SKM-1 treated with dmso at 0.1 percent for 144 hours (cell line): ENCODE measurements around the gene SMYD3.
"Not testable (repeated sequence)": the region's sequence is repeated elsewhere in the genome, so short reads cannot be mapped to it uniquely, and the experiment has no call there.

Source experiments
- DNase-seq: peaks from one replicate; lab custom pipeline; 2025; ENCODE audit not compliant: unreplicated experiment; lab: John Stamatoyannopoulos, UW

SMYD3 gene

DNA sequence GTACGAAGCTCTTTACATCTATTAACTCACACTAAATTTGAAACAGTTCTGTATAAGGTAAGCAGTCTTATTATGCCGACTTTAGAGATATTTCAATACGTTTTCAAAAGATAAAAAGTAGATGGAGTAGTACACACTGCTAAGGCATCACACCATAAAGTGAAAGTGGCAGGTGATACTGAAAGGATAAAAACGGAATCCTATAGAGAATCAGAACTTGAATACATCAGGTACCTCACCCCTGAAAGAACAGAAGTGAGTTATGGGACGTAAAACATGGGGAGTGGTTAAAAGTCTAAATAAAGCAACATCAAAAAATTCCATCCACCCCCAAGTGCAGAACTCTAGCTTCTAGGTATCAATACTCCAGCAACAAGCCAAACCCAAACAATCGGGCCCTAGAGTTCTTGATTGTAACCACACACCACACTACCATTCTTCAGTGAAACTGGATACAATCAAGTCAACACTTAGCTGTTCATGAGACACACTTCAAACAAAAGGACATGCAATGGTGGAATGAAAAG, 142.6 kb downstream of the SMYD3 start:
- no peak for DNase-seq

DNA sequence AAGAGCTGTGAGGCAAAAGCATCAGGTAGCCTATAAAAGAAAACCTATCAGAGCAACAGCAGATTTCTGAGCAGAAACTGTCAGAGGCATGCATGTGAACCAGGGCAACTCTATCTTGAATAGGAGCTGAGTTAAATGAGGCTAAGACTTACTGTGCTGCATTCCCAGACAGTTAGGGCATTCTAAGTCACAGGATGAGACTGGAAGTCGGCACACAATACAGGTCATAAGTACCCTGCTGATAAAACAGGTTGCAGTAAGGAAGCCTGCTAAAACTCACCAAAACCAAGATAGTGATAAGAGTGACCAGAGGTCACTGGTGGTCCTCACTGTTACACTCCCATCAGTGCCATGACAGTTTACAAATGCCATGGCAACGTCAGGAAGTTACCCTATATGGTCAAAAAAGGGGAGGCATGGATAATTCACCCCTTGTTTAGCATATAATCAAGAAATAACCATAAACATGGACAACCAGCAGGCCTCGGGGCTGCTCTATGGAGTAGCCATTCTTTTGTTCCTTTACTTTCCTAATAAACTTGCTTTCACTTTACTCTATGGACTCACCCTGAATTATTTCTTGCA, 150.0 kb downstream of the SMYD3 start:
- DNase-seq, result not testable (repeated sequence)

DNA sequence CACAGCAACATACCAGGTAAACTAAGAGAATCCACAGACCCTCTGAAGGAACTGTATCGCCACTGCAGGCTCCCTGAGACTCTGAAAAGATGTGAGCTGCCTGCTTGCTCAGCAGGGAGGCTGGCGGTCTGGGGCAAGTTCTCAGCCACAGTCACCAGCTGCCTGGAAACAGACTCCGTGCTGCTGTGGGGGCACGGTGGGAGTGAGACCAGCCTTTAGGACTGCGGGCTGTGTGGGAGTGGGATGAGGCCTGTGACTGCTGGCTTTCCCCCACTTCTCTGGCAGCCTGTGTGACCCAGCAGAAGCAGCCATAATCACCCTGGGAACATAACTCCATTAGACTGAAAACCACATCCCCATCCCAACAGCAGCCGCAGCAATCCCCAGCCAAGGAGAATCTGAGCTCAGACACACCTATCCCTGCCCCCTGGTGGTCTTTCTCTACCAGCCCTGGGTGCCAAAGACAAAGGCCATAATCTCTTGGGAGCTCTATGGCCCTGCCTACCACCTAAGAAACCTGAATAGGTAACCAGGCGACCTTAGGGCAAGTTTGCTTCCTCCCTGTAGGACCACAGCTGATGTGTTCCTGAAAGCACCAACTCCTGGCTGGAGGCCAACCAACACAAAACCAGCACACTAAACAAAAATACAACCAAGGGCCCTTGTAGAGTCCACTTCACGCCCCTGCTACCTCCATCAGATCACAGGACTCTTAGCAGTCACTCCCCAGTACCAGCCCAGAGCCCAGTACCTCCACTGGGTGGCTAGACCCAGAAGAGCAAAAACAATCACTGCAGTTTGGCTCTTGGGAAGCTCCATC, 151.5 kb downstream of the SMYD3 start:
- DNase-seq, result no peak

DNA sequence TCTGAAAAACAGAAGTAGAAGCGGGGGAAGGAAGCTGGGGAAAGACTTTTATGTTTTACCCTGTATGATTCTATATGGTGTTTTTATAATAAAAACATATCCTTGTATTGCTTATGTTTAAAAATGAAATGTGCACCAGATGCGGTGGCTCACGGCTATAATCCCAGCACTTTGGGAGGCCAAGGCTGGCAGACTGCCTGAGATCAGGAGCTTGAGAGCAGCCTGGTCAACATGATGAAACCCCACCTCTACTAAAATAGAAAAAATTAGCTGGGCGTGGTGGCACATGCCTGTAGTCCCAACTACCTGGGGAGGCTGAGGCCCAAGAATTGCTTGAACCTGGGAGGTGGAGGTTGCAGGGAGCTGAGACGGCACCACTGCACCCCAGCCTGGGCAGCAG, 155.4 kb downstream of the SMYD3 start:
- no peak for DNase-seq

DNA sequence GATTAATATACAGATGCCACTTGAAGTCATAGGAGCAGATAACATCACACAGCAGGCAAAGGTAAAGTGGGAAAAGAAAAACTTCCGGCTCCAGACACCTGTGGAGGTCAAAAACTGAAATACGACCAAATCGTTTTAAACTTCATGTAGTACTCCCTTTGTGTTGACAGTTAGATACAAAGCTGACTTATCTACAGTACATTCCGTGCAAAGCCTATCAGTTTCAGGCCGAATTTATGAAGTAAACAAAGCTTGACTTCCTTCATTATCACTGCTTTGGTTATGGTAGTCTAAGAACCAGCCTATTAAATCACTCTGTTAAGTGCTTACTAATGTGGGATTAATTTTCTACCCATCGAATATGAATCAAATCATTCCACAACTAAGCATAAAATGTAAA, 156.3 kb downstream of the SMYD3 start:
- no peak for DNase-seq

DNA sequence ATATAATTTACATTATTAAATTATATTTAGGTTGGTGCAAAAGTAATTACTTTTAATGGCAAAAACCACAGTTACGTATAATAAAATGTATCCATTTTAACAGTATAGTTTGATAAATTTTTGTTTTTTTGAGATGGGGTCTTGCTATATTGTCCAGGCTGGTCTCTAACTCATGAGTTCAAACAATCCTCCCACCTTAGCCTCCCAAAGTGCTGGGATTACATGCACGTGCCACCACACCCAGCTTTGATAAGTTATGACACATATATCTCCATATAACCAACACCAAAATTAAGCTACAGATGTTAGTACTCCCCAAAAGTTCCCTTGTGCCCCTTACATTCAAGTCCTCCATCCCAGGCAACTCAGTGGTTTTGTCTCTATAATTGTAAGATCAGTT, 163.1 kb downstream of the SMYD3 start:
- DNase-seq, result no peak

DNA sequence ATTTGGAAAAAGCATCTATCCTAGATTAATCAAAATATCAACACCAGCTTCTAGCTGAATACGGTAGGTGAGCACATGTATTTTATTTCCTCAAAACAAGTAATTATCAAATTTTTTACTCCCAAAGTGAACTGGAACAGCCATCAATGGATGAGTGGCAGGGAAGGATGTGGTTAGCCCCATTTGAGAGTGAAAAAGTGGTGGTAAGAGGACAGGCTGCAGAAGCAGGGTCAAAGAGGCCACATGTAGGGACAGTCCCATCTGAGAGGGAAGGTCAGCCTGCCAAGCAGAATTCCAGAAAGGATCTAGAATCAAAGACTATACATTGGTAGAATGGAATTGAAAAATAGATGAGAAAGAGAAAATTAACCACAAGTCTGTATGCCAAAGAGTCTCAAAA, 163.8 kb downstream of the SMYD3 start:
- no peak for DNase-seq

DNA sequence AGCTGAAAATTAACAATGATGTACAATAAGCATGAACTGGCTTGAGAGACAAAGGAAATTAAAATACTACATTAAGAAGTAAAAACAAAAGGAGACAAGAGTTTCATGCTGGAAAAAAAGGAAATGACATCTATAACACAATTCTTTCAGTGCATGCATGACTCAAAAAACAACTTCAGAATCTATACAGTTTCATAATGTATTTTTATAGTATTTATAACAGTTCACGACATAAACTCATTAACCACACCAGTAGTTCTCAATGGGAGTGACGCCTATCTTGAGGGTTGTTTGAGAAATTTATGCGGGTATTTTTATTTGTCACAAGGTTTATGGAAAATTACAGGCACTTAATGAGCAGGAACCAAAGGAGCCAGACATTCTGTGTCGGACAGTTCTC, 168.5 kb downstream of the SMYD3 start:
- DNase-seq, result no peak

DNA sequence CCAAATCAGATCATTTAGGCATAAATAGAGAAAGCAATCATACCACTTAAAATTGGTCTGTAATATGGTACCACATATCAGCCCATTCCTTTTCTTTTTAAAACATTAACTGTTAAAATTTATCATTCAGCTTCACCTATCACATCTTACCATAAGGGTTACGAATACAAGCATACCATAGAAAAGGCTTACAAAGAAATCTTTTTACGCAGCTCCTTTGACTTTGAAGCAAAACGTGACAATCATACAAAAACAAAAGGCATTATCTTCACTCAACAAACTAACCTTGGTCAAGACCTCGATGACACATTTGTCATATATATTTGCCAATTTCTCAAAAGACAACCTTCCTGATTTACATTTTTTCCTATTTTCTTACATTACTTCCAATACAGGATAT, 169.0 kb downstream of the SMYD3 start:
- DNase-seq, result no peak

DNA sequence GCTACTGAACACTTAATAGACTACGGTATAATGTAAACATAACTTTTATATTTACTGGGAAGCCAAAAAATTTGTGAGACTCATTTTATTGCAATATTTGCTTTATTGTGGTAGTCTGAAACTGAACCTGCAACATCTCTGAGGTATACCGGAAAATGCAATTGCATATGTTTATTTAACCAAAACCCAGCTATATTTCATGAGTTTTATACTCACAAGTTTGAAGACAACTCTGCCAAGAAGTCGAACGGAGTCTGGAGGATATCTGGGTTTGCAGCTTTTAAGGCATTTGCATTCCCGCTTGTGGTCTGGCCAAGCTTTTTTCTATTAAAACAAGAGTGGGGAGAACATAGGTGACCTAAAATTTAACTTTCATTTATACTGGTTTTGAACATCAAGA, 171.9 kb downstream of the SMYD3 start:
- DNase-seq, result no peak

DNA sequence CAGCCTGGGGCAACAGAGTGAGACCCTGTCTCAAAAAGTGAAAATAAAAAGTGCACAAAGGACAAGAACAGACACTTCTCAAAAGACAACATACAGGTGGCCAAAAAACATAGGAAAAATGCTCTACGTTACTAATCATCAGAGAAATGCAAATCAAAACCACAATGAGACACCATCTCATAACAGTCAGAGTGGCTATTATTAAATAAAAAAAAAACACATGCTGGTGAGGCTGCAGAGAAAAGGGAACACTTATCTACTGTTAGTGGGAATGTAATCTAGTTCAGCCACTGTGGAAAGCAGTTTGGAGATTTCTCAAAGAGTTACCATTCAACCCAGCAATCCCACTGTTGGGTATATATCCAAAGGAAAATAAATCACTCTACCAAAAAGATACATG, 173.2 kb downstream of the SMYD3 start:
- no peak for DNase-seq

DNA sequence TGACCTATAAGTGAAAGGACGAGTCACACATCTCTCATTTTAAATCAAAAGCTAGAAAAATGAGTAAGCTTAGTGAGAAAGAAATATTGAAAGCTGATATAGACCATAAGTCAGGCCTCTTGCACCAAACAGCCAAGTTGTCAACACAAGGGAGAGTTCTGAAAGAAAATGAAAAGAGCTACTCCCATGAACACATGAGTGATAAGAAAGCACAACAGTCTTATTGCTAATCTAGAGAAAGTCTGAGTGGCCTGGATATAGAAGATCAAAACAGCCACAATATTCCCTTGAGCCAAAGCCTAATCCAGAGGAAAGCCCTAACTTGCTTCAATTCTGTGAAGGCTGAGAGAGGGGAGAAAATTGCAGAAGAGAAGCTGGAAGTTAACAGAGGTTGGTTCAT, 175.0 kb downstream of the SMYD3 start:
- no peak for DNase-seq

DNA sequence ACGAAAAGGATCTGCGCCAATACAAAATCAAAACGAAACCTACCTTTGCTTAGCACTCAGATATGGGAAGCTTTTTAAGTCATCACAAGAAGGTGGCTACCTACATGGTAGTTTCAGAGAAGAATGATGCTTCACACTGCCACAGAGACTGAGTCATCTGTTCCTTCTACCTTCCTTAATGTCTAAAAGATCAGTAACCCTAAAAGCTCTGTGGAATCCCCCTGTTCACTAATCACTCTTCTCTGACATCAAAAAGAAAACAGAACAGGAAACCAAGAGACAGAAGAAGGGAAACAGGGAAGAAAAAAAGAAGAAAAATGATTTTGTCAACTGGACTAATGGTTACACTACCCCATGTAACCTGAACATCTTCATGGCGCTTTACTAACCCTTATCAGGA, 177.2 kb downstream of the SMYD3 start:
- DNase-seq, result no peak

DNA sequence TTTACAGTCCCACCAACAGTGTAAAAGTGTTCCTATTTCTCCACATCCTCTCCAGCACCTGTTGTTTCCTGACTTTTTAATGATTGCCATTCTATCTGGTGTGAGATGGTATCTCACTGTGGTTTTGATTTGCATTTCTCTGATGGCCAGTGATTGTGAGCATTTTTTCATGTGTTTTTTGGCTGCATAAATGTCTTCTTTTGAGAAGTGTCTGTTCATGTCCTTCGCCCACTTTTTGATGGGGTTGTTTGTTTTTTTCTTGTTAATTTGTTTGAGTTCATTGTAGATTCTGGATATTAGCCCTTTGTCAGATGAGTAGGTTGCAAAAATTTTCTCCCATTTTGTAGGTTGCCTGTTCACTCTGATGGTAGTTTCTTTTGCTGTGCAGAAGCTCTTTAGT, 177.8 kb downstream of the SMYD3 start:
- DNase-seq, result not testable (repeated sequence)

DNA sequence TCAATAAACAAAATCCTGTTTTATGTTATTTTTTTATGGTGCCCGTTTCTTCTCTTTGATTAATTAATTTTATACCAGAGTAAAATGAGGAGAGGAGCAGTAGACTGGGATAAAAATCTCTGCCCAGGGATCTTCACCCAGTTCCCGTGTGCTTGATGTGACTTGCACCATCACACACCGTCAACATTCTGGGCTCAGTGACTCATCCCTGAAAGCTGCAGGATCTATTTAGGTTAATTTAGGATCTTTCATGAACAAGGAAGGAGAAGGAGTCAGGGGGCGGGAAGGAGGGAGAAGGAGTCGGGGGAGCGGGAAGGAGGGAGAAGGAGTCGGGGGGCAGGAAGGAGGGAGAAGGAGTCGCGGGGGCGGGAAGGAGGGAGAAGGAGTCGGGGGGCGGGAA, 182.4 kb downstream of the SMYD3 start:
- no peak for DNase-seq

DNA sequence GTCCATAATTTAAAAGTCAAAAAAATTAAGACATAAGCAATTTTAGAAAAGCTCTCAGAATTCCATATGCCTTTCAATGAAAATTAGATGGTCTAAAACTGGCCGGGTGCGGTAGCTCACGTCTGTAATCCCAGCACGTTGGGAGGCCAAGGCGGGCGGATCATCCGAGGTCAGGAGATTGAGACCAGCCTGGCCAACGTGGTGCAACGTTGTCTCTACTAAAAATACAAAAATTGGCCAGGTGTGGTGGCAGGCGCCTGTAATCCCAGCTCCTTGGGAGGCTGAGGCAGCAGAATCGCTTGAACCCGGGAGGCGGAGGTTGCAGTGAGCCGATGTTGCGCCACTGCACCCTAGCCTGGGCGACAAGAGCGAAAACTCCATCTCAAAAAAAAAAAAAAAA, 183.0 kb downstream of the SMYD3 start:
- not testable (repeated sequence) for DNase-seq

DNA sequence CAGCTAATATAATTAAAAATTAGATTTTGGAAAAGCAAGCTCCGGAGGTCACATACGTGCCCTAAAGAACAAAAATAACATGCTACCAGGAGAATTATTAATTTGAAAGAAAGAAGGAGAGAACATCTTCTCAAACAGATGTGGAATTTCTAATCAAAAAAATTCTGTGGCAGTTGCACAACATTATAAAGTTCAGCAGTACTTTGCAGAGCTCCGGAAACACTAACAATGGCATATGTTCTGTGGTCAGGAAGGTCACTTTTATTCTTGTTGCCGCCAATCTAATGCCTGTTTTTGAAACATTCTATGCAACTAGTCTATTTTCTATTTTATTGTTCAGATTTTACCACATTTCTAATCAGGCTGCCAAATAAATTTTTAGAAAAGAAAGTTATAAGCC, 186.8 kb downstream of the SMYD3 start:
- no peak for DNase-seq

DNA sequence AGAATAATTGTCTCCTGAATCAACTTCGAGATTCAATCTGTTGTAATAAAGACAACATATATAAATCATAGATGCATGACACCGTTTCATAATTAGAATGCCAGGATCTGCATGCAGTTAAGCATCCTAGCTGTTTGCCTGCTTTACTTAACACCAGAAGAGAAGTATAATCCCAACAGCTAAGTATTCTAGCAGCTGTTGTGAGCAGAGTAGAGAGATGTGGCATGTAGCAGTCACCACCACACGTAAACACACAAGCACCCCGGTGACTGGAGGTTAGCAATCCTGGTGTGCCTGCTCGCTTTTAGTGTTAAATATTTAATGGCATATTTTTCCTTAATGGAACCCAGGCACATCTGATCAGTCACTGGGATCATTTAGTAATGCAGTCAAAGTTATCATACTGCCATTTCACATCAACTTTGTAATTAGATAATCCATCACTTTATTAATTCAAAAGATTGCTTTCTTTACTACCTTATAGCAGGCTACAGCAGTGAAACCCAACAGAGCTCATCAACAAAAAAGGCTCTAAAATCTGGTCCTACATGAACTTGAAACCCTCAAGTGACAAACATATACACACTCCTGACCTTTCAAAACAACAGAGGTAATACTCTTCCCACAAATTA, 187.9 kb downstream of the SMYD3 start:
- no peak for DNase-seq

DNA sequence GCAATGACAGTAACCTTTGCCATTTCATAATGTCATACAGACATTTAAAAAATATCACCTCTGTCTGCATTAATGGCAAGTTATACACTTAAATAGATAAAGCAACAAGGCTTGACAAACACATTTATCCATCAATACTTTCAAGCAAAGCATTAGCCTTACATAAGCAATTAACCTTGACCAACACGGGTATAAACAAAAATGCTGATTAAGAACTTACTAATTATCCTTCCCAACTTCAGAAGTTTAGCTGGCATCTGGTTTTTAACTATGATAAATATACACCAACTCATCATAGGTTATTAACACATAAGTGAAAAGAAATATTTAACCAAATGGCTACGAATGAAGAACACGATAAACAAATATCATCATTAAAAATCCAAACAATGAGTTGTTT, 188.5 kb downstream of the SMYD3 start:
- DNase-seq, result no peak

DNA sequence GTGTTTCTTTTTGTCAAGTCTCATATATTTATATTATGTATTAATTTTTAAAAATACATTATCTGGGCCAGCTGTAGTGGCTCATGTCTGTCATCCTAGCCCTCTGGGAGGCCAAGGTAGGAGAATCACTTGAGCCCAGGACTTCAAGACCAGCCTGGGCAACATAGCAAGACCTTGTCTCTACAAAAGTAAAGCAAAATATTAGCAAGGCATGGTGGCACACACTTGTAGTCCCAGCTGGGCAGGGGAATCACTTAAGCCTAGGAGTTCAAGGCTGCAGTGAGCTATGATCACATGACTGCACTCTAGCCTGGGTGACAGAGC, 189.1 kb downstream of the SMYD3 start:
- no peak for DNase-seq

DNA sequence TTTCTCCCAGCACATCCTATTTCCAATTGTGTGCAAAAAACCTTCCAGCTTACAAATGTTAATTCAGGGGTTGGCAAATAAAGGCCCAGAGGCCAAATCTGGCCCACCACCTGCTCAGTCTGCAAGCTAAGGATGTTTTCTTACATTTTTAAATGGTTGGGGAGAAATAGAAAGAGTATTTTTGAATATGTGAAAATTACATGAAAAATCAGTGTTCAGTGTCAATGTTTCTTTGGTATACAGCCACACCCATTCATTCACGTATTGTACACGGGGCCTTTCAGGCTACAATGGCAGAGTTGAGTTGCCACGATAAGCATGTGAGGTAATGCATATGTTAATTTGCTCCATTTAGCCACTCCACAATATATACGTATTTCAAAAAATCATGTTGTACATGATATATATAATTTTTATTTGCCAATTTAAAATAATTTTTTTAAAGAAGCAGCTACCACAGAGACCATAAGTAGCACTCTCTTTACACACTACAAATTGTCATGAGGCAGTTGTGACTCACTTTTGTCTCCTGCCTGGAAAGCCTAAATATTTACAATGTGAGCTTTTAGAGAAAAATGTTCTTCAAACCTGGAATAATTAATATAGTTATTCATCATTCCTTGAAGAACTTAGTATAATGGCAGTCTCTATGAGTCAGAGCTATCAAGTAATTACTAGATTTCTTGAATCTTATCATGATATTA, 189.6 kb downstream of the SMYD3 start:
- no peak for DNase-seq

DNA sequence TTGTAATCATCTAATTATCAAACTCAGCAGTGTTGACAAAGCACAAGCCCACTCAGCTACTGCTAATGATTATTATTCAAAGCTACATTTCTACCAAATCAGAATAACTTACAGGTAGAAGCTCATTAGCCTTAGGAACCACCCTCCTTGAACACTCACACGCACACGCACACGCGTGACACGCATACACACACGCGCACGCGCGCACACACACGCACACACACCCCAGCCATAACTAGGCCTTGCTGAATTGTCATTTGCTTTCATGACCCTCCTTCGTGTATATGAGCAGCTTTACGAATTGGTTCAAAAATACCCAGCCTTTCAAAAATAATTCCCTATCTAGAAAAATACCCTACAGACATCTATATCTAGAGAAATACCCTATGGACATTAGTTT, 195.6 kb downstream of the SMYD3 start:
- DNase-seq, result no peak
